SK-N-MC (cell line): ENCODE results near the gene ANK3.

ENCODE experiments used
- DNase-seq: peaks from one replicate; pipeline ENCODE4 v3.0.0-alpha.2; 2011; ENCODE audit warnings: low read depth, low spot score
- H3K27ac ChIP-seq: fragments of 200-600 bp; sonication (generic); 2 replicates; pipeline ENCODE4 v1.5.1; 2016; ENCODE audit warnings: mixed run types
- H3K36me3 ChIP-seq: fragments of 200-600 bp; sonication (generic); 2 replicates; pipeline ENCODE4 v1.6.1; 2017; ENCODE audit warnings: antibody characterized with exemption, low read length, mixed read lengths; ENCODE audit not compliant: insufficient read depth
- H3K4me3 ChIP-seq: fragments of 200-600 bp; sonication (generic); 2 replicates; pipeline ENCODE4 v1.5.1; 2016
- H3K9ac ChIP-seq: fragments of 200-600 bp; sonication (generic); 2 replicates; pipeline ENCODE4 v1.8.0; 2017; ENCODE audit warnings: mixed run types, mixed read lengths; ENCODE audit not compliant: insufficient read length
- H3K9me3 ChIP-seq: fragments of 200-600 bp; sonication (generic); 2 replicates; pipeline ENCODE4 v1.6.1; 2017; ENCODE audit warnings: low read depth, mild to moderate bottlenecking, antibody characterized with exemption, low read length, moderate library complexity, mixed read lengths
- EZH2 ChIP-seq: fragments of 200-600 bp; sonication (generic); IDR thresholded peaks from one replicate; pipeline ENCODE4 v1.6.1; 2017; ENCODE audit warnings: antibody characterized with exemption
- FOXP2 ChIP-seq: optimal IDR thresholded peaks from 2 replicates; pipeline ENCODE3; 2011; ENCODE audit warnings: mild to moderate bottlenecking, moderate library complexity; ENCODE audit not compliant: insufficient read depth; ENCODE audit errors: extremely low read length, control extremely low read depth
- POLR2AphosphoS5 ChIP-seq: IDR thresholded peaks from 2 replicates; pipeline ENCODE4 v1.6.1; 2012; ENCODE audit warnings: mild to moderate bottlenecking, low read depth, low read length, borderline replicate concordance

The ANK3 gene

GRCh38 chr10:60389413-60390025 lies at the start of gene ANK3:
TSS of gene ANK3 (minus strand) at chr10:60389875. CDS start at chr10:60389538, 337 bp downstream.
- no peak within 1 kb of the TSS for H3K27ac ChIP-seq
- H3K9me3 ChIP-seq: no peaks in the 10 kb centered on the region
- H3K4me3 ChIP-seq: no peak within 1 kb of the TSS
- H3K9ac ChIP-seq: no peak within 1 kb of the TSS
- DNase-seq: no peak
- H3K36me3 ChIP-seq: no peaks in the 10 kb centered on the region
- TF ChIP-seq POLR2AphosphoS5: no peak
- no peak for TF ChIP-seq EZH2
- TF ChIP-seq FOXP2: no peak

DNA sequence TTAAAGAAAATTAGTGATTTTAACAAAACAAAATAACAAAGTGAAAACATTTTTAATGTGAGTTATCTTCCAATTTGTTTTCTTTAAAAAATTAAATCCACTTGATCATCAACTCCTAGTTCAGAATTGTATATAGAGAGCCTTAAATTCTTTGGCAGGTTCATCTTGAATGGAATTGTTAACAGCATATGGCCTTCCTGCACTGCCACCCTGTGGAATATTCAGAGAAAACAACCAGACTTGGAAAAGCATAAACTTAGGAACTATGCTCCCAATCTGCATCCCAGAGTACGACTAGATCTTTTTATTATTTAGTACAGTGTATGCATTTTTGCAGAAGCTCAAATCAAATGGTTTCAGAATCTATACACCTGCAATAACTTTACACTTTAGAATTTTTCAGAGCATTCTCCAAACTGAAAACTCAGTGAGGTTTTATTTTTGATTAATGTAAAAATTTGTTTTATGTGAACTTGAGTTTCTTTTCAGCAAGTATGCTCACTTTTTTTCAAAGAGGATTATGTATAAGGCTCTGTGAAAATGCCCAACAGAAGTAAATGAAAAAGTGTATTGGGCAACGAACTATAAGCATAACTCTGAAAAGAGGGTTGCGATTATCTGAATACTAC lies 44.9 kb upstream of the ANK3 start:
- no peak overlapping the region for H3K4me3 ChIP-seq
- H3K27ac ChIP-seq: no peak overlapping the region
- H3K9ac ChIP-seq: no peak overlapping the region
- no peaks in the 10 kb centered on the region for H3K36me3 ChIP-seq
- TF ChIP-seq EZH2 (no peak), FOXP2 (no peak), POLR2AphosphoS5 (no peak)
- no peaks in the 10 kb centered on the region for H3K9me3 ChIP-seq
- no peak for DNase-seq

DNA sequence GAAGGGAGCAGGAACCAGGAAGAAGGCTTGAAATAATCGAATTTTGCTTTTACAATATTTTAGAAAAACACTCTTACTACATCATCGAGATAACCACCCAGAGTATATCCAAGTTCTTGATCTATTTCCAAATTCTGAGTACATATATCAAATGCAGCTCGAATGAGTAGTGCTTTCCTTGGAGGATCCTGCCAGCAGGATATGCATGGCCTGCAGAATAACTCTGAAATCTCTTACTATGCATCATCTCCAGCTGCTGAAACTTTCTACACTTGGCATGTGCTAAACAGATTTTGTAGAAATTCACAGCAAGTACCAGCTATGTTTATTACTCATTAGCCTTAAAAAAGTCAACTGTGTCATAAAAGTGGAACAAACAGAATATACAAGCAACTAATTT lies 44.0 kb upstream of the ANK3 start:
- no peak for TF ChIP-seq FOXP2
- TF ChIP-seq EZH2: no peak
- TF ChIP-seq POLR2AphosphoS5: no peak
- Histone ChIP-seq H3K36me3 (no peaks in the 10 kb centered on the region), H3K9me3 (no peaks in the 10 kb centered on the region), H3K9ac (no peak overlapping the region), H3K4me3 (no peak overlapping the region), H3K27ac (no peak overlapping the region)
- no peak for DNase-seq

DNA sequence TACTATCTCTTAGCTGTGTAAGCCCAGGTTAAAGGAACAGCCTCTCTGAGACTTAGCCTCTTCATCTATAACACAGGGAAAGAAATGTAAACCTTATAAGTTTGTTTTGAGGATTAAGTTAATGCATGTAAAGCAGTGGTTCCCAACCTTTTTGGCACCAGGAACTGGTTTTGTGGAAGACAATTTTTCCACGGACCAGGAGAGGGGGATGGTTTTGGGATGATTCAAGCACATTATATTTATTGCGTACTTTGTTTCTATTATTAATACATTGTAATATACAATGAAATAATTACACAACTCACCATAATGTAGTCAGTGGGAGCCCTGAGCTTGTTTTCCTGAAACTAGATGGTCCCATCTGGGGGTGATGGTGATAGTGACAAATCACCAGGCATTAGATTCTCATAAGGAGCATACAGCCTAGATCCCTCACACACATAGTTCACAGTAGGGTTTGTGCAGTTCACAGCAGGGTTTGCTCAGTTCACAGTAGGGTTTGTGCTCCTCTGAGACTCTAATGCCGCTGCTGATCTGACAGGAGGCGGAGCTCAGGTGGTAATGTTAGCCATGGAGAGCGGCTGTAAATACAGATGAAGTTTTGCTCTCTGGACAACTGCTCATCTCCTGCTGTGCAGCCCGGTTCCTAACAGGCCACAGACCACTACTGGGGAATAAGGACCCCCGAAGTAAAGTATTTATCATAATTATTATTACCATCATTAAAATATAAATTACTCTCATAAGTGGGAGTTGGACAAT lies 41.3 kb upstream of the ANK3 start:
- no peak for DNase-seq
- Histone ChIP-seq H3K9me3 (no peaks in the 10 kb centered on the region), H3K4me3 (no peak overlapping the region), H3K9ac (no peak overlapping the region), H3K27ac (no peak overlapping the region), H3K36me3 (no peaks in the 10 kb centered on the region)
- TF ChIP-seq FOXP2 (no peak), EZH2 (no peak), POLR2AphosphoS5 (no peak)

- Histone ChIP-seq H3K9me3 (no peaks in the 10 kb centered on the region), H3K4me3 (no peak overlapping the region), H3K36me3 (no peaks in the 10 kb centered on the region), H3K27ac (no peak overlapping the region), H3K9ac (no peak overlapping the region)
- TF ChIP-seq FOXP2 (no peak), POLR2AphosphoS5 (no peak), EZH2 (no peak)
- DNase-seq: no peak
Measured at GRCh38 chr10:60430017-60430416, 40.3 kb upstream of the ANK3 start.

- H3K9me3 ChIP-seq: no peaks in the 10 kb centered on the region
- H3K27ac ChIP-seq: no peak overlapping the region
Measured at GRCh38 chr10:60429084-60429849, 39.6 kb upstream of the ANK3 start.

GRCh38 chr10:60428387-60428737 lies 38.7 kb upstream of the ANK3 start:
- DNase-seq: no peak
- Histone ChIP-seq H3K4me3 (no peak overlapping the region), H3K36me3 (no peaks in the 10 kb centered on the region), H3K27ac (no peak overlapping the region), H3K9me3 (no peaks in the 10 kb centered on the region), H3K9ac (no peak overlapping the region)
- no peak for TF ChIP-seq EZH2
- TF ChIP-seq POLR2AphosphoS5: no peak
- no peak for TF ChIP-seq FOXP2

More at GRCh38 chr10:60429084-60429849, 39.6 kb upstream of the ANK3 start:
- no peak for DNase-seq
- TF ChIP-seq EZH2 (no peak), POLR2AphosphoS5 (no peak), FOXP2 (no peak)
- Histone ChIP-seq H3K36me3 (no peaks in the 10 kb centered on the region), H3K9ac (no peak overlapping the region), H3K4me3 (no peak overlapping the region)
